K562 (cell line): ENCODE results near the gene RTL10. TPM values are rescaled to one million over a fixed set of nuclear protein-coding genes. Genes with fewer than 3 reads are reported as not detected.

Experiments
- CREBBP ChIP-seq: IDR thresholded peaks from one replicate; pipeline ENCODE4 v1.6.1; 2012; ENCODE audit warnings: low read depth, mild to moderate bottlenecking, control low read depth, inconsistent platforms, low read length
- HNRNPH1 ChIP-seq: fragments of 200-400 bp; formaldehyde crosslinking; optimal IDR thresholded peaks from 2 replicates; pipeline ENCODE3; 2017; ENCODE audit warnings: low read depth, mild to moderate bottlenecking, low read length, moderate library complexity
- LEF1 ChIP-seq: fragments of 450-650 bp; IDR thresholded peaks from 2 replicates; pipeline ENCODE4 v1.6.1; 2016; ENCODE audit warnings: mild to moderate bottlenecking
- MTA2 ChIP-seq: fragments of 450-650 bp; IDR thresholded peaks from 2 replicates; pipeline ENCODE4 v1.6.1; 2016; ENCODE audit warnings: low read depth
- MTA3 ChIP-seq: fragments of 450-650 bp; formaldehyde crosslinking; IDR thresholded peaks from 2 replicates; pipeline ENCODE4 v1.6.1; 2017; ENCODE audit warnings: mild to moderate bottlenecking, borderline replicate concordance
- SAP30 ChIP-seq: fragments of 200-600 bp; sonication (generic); IDR thresholded peaks from 2 replicates; pipeline ENCODE4 v1.6.1; 2012; ENCODE audit warnings: borderline replicate concordance, low read depth, mild to moderate bottlenecking, moderate library complexity, low read length, control low read depth, inconsistent platforms; ENCODE audit not compliant: insufficient read depth, poor library complexity, severe bottlenecking
- XRCC5 ChIP-seq: fragments of 200-400 bp; formaldehyde crosslinking; IDR thresholded peaks from 2 replicates; pipeline ENCODE4 v1.6.1; 2017; ENCODE audit warnings: low read depth, mild to moderate bottlenecking, low read length
- ZNF407 ChIP-seq: fragments of 450-650 bp; IDR thresholded peaks from 2 replicates; pipeline ENCODE4 v1.6.1; 2016; ENCODE audit warnings: low read depth
- ZNF592 ChIP-seq: fragments of 450-650 bp; IDR thresholded peaks from 2 replicates; pipeline ENCODE4 v1.6.1; 2017; ENCODE audit warnings: antibody characterized with exemption, mild to moderate bottlenecking
- ZNF77 ChIP-seq: fragments of 250-450 bp; sonication (Bioruptor Pico); IDR thresholded peaks from 2 replicates; pipeline ENCODE4 v1.5.0; 2020
- polyA plus RNA-seq, 8 experiments: library from polyadenylated mRNA; depleted of rRNA in 4 of 8; stranded (reverse) in 5 of 8; unstranded in 3 of 8; fragments of >200 nt; fragmentation: Nextera tagmentation in 2 of 8; fragmentation: Illumina TruSeq in 1 of 8; extraction: Ambion mirVana in 2 of 8; extraction: Trizol in 1 of 8; gene quantifications; 2 replicates each; pipeline versions ENCODE4 v1.2.1 to v1.2.3, GENCODE V29; 2011 to 2014; ENCODE audit warnings: inconsistent platforms in 1 of 8, missing spikeins in 1 of 8
- total RNA-seq, 7 experiments: library from RNA; depleted of rRNA in 6 of 7; stranded (reverse); fragments of >200 nt in 6 of 7; fragmentation: Illumina TruSeq in 2 of 7; extraction: Trizol in 2 of 7; gene quantifications; 2 replicates each; pipeline versions ENCODE4 v1.2.1 to v1.2.3, GENCODE V29; 2011 to 2021; ENCODE audit warnings: low replicate concordance in 1 of 7
- TF ChIP-seq, protein P1 (sequence below): sonication (generic); formaldehyde crosslinking; IDR thresholded peaks from 2 replicates; pipeline ENCODE4 v1.8.1; 2022; ENCODE audit warnings: missing genetic modification reagents

Gene RTL10
- total and polyA plus RNA-seq, 9 of the 15 experiments (the other 6 are each of a cell fraction or from before 2014, with no cell fraction given) = 19.8 to 75.5 (median 32.5) TPM

GRCh38 chr22:19855504-19856409 is 1.1 kb upstream of the RTL10 start (continued):
- TF ChIP-seq ZNF592 = no peak
- TF ChIP-seq MTA2 = no peak
- no peak for TF ChIP-seq LEF1
- no peak for TF ChIP-seq ZNF407
- TF ChIP-seq CREBBP = no peak
- TF ChIP-seq MTA3 = no peak
- TF ChIP-seq, protein P1, sequence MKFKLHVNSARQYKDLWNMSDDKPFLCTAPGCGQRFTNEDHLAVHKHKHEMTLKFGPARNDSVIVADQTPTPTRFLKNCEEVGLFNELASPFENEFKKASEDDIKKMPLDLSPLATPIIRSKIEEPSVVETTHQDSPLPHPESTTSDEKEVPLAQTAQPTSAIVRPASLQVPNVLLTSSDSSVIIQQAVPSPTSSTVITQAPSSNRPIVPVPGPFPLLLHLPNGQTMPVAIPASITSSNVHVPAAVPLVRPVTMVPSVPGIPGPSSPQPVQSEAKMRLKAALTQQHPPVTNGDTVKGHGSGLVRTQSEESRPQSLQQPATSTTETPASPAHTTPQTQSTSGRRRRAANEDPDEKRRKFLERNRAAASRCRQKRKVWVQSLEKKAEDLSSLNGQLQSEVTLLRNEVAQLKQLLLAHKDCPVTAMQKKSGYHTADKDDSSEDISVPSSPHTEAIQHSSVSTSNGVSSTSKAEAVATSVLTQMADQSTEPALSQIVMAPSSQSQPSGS (CRISPR knock-in tag) = no peak
- TF ChIP-seq HNRNPH1 = no peak
- TF ChIP-seq XRCC5 = no peak
- no peak for TF ChIP-seq SAP30
- no peak for TF ChIP-seq ZNF77
